ENCODE measurements around the gene PLCD3.

The PLCD3 gene

GRCh38 chr17:45117848-45118646 is 14.3 kb downstream of the PLCD3 start:
- DNase-seq (ENCODE audit: low read depth in 2 of 2), result no peak

- DNase-seq (ENCODE audit: low read depth in 2 of 2), result no peak
Observed at GRCh38 chr17:45117334-45117733, 15.0 kb downstream of the PLCD3 start.

- no peak for DNase-seq (ENCODE audit: low read depth in 2 of 2)
Observed at GRCh38 chr17:45116434-45117016, 15.8 kb downstream of the PLCD3 start.

GRCh38 chr17:45115871-45116270 is 16.4 kb downstream of the PLCD3 start:
- no peak for DNase-seq (ENCODE audit: low read depth in 2 of 2)

- no peak for DNase-seq (ENCODE audit: low read depth in 2 of 2)
Observed at GRCh38 chr17:45115015-45115625, 17.2 kb downstream of the PLCD3 start.

GRCh38 chr17:45114117-45114932 is 18.0 kb downstream of the PLCD3 start:
- no peak for DNase-seq (ENCODE audit: low read depth in 2 of 2)

GRCh38 chr17:45113424-45113754 is 18.9 kb downstream of the PLCD3 start:
- DNase-seq (ENCODE audit: low read depth in 2 of 2), result no peak

- no peak for DNase-seq (ENCODE audit: low read depth in 2 of 2)
Observed at GRCh38 chr17:45112559-45113423, 19.5 kb downstream of the PLCD3 start.

GRCh38 chr17:45111850-45112249 is 20.5 kb downstream of the PLCD3 start:
- DNase-seq (ENCODE audit: low read depth in 2 of 2), result no peak

GRCh38 chr17:45110676-45111611 is 21.4 kb downstream of the PLCD3 start:
- no peak for DNase-seq (ENCODE audit: low read depth in 2 of 2)

GRCh38 chr17:45108595-45109521 is 23.5 kb downstream of the PLCD3 start:
- DNase-seq (ENCODE audit: low read depth in 2 of 2), result no peak

GRCh38 chr17:45108051-45108450 is 24.3 kb downstream of the PLCD3 start:
- DNase-seq (ENCODE audit: low read depth in 2 of 2), result no peak

- DNase-seq (ENCODE audit: low read depth in 2 of 2), result no peak
Observed at GRCh38 chr17:45107293-45108010, 24.9 kb downstream of the PLCD3 start.

GRCh38 chr17:45106582-45106981 is 25.7 kb downstream of the PLCD3 start:
- DNase-seq (ENCODE audit: low read depth in 2 of 2), result no peak

GRCh38 chr17:45106096-45106495 is 26.2 kb downstream of the PLCD3 start:
- no peak for DNase-seq (ENCODE audit: low read depth in 2 of 2)

GRCh38 chr17:45104907-45105624 is 27.2 kb downstream of the PLCD3 start:
- DNase-seq (ENCODE audit: low read depth in 2 of 2), result no peak

- no peak for DNase-seq (ENCODE audit: low read depth in 2 of 2)
Observed at GRCh38 chr17:45104497-45104896, 27.8 kb downstream of the PLCD3 start.

GRCh38 chr17:45104029-45104428 is 28.3 kb downstream of the PLCD3 start:
- DNase-seq (ENCODE audit: low read depth in 2 of 2), result no peak

Data from stimulated activated CD8-positive, alpha-beta memory T cell treated with anti-CD3 and anti-CD28 coated beads, Interleukin-15, amount 100 ng/mL, for 4 hours (primary cell).